Natural killer cell treated with Interleukin-12 subunit alpha and Interleukin-12 subunit beta and Interleukin-15 and Interleukin-18, amount 100 ng/mL, for 72 hours (primary cell): Measurements from ENCODE around the gene ALG14. TPM values are rescaled to one million over a fixed set of nuclear protein-coding genes. Genes with fewer than 3 reads are reported as not detected.
A peak's percentile ranks its signal among the peaks of the same experiment; 100 is the strongest.

Experiments used
- ATAC-seq, 2 donors: fragments of 150-1000 bp; cut with Tn5 transposase in 1 of 2; sonication (Bioruptor Pico), chemical (Tn5 transposase) in 1 of 2; 2 replicates each; pipeline ENCODE4 v1.10.0; 2021
- DNase-seq: peaks from one replicate; pipeline ENCODE4 v3.0.0; 2022; ENCODE audit warnings: low spot score
- H3K27ac Mint-ChIP-seq, 2 donors: 1 replicate in 1 of 2; 2 replicates in 1 of 2; pipeline ENCODE4 v1.8.0; 2022; ENCODE audit warnings: mixed read lengths in 2 of 2, mild to moderate bottlenecking in 1 of 2, moderate library complexity in 1 of 2
- H3K27me3 Mint-ChIP-seq, 2 donors: 1 replicate in 1 of 2; 2 replicates in 1 of 2; pipeline ENCODE4 v1.8.0; 2022; ENCODE audit warnings: mixed read lengths in 2 of 2
- H3K36me3 Mint-ChIP-seq: one replicate; pipeline ENCODE4 v1.8.0; 2022; ENCODE audit warnings: mixed read lengths
- H3K4me1 Mint-ChIP-seq, 2 donors: 1 replicate in 1 of 2; 2 replicates in 1 of 2; pipeline ENCODE4 v1.8.0; 2022; ENCODE audit warnings: low read depth in 2 of 2, mixed read lengths in 2 of 2, mild to moderate bottlenecking in 1 of 2
- H3K4me3 Mint-ChIP-seq: one replicate; pipeline ENCODE4 v1.8.0; 2022; ENCODE audit warnings: mixed read lengths
- H3K9me3 Mint-ChIP-seq: 2 replicates; pipeline ENCODE4 v1.8.0; 2022; ENCODE audit warnings: mixed read lengths
- total RNA-seq, 2 donors: library from RNA; stranded (reverse); gene quantifications; one replicate each; pipeline ENCODE4 v1.2.3, GENCODE V29; 2022

Gene ALG14
- total RNA-seq, 2 donors from 2014 or later = 3.9 to 5.2 TPM

DNA sequence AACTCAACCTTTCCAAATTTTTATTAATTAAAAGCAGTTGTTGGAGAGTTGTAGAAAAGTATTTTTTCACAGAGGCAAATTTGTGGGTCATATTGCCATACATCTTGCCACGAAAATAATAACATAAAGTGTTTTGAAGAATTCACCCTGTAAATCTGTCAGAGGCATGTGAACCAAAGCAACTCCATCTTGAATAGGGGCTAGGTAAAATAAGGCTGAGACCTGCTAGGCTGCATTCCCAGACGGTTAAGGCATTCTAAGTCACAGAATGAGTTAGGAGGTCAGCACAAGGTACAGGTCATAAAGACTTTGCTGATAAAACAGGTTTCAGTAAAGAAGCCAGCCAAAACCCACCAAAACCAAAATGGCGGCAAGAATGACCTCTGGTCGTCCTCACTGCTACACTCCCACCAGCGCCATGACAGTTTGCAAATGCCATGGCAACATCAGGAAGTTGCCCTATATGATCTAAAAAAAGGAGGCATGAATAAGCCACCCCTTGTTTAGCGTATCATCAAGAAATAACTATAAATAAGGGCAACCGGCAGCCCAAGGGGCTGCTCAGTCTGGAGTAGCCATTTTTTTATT, 141.4 kb downstream of the ALG14 start:
- no peaks in the 10 kb centered on the region for H3K36me3 Mint-ChIP-seq
- H3K27ac Mint-ChIP-seq = no peak overlapping the region
- H3K27me3 Mint-ChIP-seq = peaks cover 19 to 47% of the 10 kb centered on the region in 2 donors
- no peak overlapping the region for H3K4me3 Mint-ChIP-seq
- ATAC-seq (no peak), DNase-seq (no peak)
- H3K9me3 Mint-ChIP-seq = no peaks in the 10 kb centered on the region
- peaks cover 5 to 8% of the 10 kb centered on the region in 2 donors for H3K4me1 Mint-ChIP-seq

DNA sequence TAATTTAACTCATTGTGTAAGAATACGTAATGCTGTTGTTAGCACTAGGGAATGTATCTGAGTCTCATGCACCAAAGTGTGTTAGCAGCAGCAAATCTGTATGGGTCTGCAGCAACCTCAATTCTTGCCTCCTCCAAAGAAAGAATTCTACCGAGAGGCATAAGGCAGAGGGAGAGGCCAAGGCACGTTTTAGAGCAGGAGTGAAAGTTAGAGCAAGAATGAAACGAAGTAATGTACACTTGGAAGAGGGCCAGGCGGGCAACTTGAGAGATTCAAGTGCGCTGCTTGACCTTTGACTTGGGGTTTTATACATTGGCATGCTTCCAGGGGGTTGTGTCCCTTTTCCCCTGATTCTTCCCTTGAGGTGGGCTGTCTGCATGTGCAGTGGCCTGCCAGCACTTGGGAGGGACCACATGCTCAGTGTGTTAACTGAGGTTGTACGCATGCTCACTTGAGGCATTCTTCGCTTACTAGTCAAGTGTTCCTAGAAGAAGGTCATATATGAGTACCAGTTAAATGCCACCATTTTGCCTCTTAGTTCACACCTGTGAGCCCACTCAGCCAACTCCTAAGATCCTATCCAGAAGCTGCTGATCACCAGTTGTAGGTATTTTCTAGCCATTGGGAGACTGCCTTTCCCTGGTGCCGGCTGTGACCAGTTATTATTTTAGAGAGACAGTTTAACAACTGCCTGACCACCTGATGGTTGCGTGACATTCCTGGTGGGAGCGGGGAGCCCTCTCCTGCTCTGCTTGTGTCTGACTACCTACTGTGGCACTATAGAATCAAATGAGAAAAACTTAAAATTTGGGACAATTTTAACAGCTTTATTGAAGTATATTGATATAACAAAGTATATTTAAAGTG, 143.2 kb downstream of the ALG14 start:
- Mint-ChIP-seq H3K4me3 (no peak overlapping the region), H3K27me3 (peaks cover 23 to 47% of the 10 kb centered on the region in 2 donors), H3K9me3 (no peaks in the 10 kb centered on the region), H3K36me3 (no peaks in the 10 kb centered on the region), H3K27ac (no peak overlapping the region), H3K4me1 (peaks cover 11% of the 10 kb centered on the region in 2 donors)
- ATAC-seq (no peak), DNase-seq (no peak)

DNA sequence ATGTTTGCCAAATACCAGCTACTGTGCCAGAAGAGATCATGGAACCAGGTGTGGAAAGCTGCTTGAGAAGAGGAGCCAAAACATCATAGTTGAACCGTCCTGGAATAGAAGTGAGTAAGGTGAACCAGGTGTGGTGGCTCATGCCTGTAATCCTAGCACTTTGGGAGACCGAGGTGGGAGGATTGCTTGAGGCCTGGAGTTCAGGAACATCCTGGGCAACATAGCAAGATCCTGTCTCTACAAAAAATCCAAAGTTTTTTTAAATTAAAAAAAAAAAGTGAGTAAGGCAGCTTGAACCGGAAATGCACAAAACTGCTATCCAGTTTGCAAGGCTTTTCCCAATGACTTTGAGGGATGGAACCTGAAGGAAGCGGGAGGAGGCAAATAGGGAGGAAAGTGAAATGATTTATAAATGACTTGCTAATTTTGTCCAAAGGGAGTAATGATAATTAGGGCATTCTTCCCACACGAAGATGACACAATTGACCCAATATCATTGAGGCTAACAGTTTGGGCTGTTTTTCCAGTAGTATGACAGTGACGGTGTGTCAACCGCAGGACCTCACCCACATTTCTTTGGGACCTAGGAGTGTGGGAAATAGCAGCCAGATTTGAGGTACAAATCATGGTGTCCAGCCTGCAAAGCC, 144.3 kb downstream of the ALG14 start:
- Mint-ChIP-seq H3K27me3 (peaks cover 28 to 59% of the 10 kb centered on the region in 2 donors), H3K27ac (no peak overlapping the region), H3K9me3 (no peaks in the 10 kb centered on the region), H3K4me3 (peak overlapping the region; percentile 68), H3K36me3 (no peaks in the 10 kb centered on the region), H3K4me1 (peaks cover 11 to 15% of the 10 kb centered on the region in 2 donors)
- DNase-seq (no peak), ATAC-seq (no peak)

DNA sequence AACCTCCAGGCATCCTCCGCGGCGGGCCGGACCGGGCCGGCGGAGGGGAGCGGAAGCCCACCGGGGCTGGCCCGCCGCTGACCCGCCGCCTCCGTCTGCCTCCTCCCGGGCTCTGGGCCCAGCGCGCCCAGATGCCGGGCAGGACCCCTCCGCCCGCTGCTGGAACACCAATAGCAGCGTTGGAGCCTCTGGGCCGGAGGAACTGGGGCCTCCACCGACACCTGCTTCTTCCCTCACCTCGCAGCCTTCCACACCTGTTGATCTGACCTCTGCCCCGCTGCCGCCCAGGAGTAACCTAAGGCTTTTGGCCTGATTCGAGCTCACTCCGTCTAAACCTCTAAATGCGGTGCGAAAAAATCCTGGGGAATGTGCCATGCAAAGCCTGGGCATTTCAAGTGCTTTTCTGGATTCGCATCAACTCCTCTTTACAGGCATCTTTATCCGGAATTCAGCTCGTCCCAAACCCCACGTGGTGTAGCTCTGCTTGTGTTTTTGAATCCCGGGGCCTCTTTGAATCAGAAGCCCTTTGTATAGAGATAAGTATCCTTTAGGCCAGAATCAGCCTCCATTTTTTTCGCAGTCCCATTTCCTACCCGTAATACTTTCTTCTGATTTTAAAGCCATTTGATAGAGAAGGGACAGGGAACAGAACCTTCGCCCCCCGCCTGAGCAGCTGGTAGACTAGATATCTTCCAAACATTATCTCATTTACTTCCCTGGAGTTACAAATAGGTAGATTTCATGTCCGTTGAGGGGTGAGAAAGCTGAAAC, 145.2 kb downstream of the ALG14 start:
- Mint-ChIP-seq H3K9me3 (no peaks in the 10 kb centered on the region), H3K4me1 (peaks cover 11 to 15% of the 10 kb centered on the region in 2 donors), H3K27ac (peak overlapping the region in 1 of 2 donors; percentile 69), H3K36me3 (no peaks in the 10 kb centered on the region), H3K4me3 (peak overlapping the region; percentile 68), H3K27me3 (peaks cover 35 to 67% of the 10 kb centered on the region in 2 donors)
- DNase-seq (no peak), ATAC-seq (no peak)

DNA sequence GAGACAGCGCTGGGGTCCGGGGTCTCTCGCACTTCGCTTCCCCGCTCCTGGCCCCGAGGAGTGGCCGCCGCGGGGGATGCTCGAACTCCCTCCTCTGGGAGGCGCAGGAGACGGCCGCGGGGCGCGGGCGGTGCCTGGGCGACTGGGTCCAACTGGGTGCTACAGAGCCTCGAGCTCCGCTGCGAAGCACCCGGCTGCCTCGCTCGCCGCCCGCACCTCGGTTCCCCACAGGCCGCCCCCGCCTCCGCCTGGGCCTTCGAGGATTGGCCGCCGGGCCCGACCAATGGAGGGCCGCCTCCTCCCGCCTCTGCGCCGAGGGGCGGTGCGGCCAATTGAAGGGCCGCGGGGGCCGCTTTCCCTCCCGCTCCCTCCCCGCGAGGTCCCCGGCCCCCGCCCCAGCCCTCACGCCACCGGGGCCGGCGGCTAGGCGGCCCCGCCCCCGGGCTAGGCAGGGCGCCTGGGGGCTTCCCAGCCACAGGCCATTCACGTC, 145.8 kb downstream of the ALG14 start, which contains the start of gene CNN3:
Gene CNN3, minus strand, starts transcription at position 196 of the 490 bp plus-strand sequence. CDS start 216 bp downstream, outside the sequence.
- H3K27ac Mint-ChIP-seq = peak within 1 kb of the TSS in 1 of 2 donors; percentile 69
- no peaks in the 10 kb centered on the region for H3K36me3 Mint-ChIP-seq
- no peaks in the 10 kb centered on the region for H3K9me3 Mint-ChIP-seq
- peaks cover 11 to 15% of the 10 kb centered on the region in 2 donors for H3K4me1 Mint-ChIP-seq
- DNase-seq = peak; percentile 76
- peak; percentile 85 to 91 for ATAC-seq
- peaks cover 35 to 69% of the 10 kb centered on the region in 2 donors for H3K27me3 Mint-ChIP-seq
- H3K4me3 Mint-ChIP-seq = peak within 1 kb of the TSS; percentile 68

DNA sequence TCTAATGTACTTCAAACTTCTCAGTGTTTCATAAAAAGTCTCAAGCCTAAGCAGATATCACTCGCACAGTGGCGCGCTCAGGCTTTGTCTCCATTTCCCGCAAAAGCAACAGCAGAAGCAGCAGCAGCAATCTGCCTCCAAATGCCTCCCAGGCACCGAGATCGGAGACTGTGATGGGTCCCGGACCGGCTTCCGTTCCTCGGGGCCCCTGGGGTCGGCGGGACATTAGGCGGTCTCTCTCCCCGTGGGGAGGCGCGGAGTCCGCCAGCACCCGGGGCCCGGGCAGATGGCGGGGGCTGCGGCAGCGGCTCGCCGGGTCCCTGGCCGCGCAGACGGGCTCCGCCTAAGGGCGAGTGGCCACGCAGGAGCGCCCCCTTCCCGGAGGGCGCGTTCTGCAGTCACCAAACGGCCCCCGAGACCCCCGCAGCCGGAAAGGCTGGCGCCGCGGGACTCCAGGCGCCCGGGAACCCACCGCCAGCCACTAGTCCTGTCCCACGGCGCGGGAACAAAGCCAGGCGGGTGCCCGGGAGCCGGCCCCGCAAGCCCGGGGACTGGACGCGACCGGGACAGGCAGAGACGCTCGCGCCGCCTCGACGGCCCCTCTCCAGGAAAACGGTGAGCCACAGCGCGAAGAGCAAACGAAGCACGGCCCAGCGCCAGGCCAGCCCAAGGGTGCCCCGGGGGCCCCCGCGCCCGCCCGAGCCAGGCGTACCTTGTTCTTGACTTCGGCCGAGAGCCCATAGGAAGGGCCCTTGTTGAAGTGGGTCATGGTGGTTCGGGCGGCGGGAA, 146.4 kb downstream of the ALG14 start:
- DNase-seq (no peak), ATAC-seq (peak; percentile 20 to 28)
- Mint-ChIP-seq H3K27me3 (peaks cover 37 to 76% of the 10 kb centered on the region in 2 donors), H3K4me3 (peak overlapping the region; percentile 43), H3K27ac (no peak overlapping the region), H3K9me3 (no peaks in the 10 kb centered on the region), H3K4me1 (peaks cover 11 to 15% of the 10 kb centered on the region in 2 donors), H3K36me3 (no peaks in the 10 kb centered on the region)

DNA sequence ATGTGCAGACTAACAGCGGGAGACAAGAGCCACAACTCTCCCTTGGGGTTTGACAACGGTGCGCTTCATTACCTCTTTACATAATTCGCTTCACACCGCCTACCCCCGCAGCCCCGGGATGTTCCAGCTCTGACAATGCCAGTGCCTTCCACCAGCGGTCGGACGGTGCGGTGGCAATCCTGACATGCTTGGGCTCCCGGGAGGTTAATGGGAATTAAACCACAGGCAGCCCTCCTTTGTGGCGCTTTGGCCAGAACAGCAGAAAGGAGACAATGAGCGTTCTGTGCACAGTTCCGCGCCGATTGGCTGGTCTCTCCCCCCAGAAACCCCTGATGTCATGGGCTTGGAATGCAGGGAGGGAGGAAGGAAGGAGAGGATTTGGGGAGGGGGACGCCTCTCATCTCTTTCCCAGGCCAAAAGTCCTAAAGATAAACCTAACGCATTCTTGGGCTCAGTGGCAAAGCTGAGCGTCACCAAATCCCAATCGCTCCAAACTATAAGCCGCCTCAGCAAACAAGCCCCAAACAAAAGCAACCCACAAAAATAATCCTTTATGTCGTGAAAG, 147.1 kb downstream of the ALG14 start:
- Mint-ChIP-seq H3K36me3 (no peaks in the 10 kb centered on the region), H3K27ac (no peak overlapping the region), H3K4me3 (peak overlapping the region; percentile 43), H3K9me3 (no peaks in the 10 kb centered on the region), H3K4me1 (peaks cover 11 to 15% of the 10 kb centered on the region in 2 donors), H3K27me3 (peaks cover 37 to 73% of the 10 kb centered on the region in 2 donors)
- ATAC-seq (no peak), DNase-seq (no peak)

DNA sequence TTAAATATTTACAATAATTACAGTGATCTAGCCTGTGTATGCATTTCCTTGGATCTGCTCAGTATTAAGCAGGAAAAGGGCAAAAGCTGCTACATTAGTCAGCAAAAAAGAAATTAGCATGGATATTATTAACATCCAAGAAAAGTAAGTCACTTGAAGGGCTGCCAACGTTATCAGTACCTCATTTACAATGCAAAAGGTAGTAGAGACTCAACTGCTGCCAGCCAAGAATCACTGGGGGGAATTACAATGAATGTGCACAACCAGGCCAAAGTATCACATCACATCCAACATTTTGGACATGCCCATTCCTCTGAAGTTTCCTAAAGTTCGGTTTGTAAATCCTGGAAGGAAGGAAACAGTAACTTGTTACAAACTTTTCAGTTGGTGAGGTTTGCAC, 147.7 kb downstream of the ALG14 start:
- no peak overlapping the region for H3K4me3 Mint-ChIP-seq
- no peaks in the 10 kb centered on the region for H3K9me3 Mint-ChIP-seq
- H3K4me1 Mint-ChIP-seq = peaks cover 11 to 15% of the 10 kb centered on the region in 2 donors
- H3K27me3 Mint-ChIP-seq = peaks cover 35 to 69% of the 10 kb centered on the region in 2 donors
- H3K36me3 Mint-ChIP-seq = no peaks in the 10 kb centered on the region
- no peak for ATAC-seq
- DNase-seq = no peak
- no peak overlapping the region for H3K27ac Mint-ChIP-seq

Other genes starting within 250 kb of the ALG14 start
- under 1 TPM in 1 of 2 donors, not detected in 1; 0.50 TPM for gene CNN3, start 145.8 kb downstream of the ALG14 start, total RNA-seq
- gene TLCD4, start 44.4 kb upstream of the ALG14 start, total RNA-seq = not detected
- 10 to 100 TPM in 1 of 2 donors, 1 to 10 TPM in 1; 9.6 to 11.3 TPM for gene RWDD3, start 161.3 kb upstream of the ALG14 start, total RNA-seq